Activated T-cell treated with anti-CD3 and anti-CD28 coated beads, Interleukin-2, amount 50 U/mL, for 24 hours (primary cell): ENCODE results near the gene CEACAM3.

ENCODE experiments used
- DNase-seq: peaks from one replicate; pipeline ENCODE4 v3.0.0-alpha.2; 2020
- H3K27ac Mint-ChIP-seq: 2 replicates; pipeline ENCODE4 v1.8.0; 2020; ENCODE audit warnings: mild to moderate bottlenecking, mixed read lengths
- H3K27me3 Mint-ChIP-seq: 2 replicates; pipeline ENCODE4 v1.8.0; 2020; ENCODE audit warnings: mixed read lengths
- H3K36me3 Mint-ChIP-seq: 2 replicates; pipeline ENCODE4 v1.8.0; 2020; ENCODE audit warnings: low read depth, mixed read lengths
- H3K4me1 Mint-ChIP-seq: 2 replicates; pipeline ENCODE4 v1.8.0; 2020; ENCODE audit warnings: low read depth, mixed read lengths
- H3K4me3 Mint-ChIP-seq: 2 replicates; pipeline ENCODE4 v1.8.0; 2020; ENCODE audit warnings: mild to moderate bottlenecking, moderate library complexity, mixed read lengths
- H3K9me3 Mint-ChIP-seq: 2 replicates; pipeline ENCODE4 v1.8.0; 2020; ENCODE audit warnings: mixed read lengths

Gene CEACAM3

GRCh38 chr19:41804336-41804735 is 7.9 kb downstream of the CEACAM3 start:
- no peaks in the 10 kb centered on the region for H3K9me3 Mint-ChIP-seq
- no peaks in the 10 kb centered on the region for H3K36me3 Mint-ChIP-seq
- no peaks in the 10 kb centered on the region for H3K27me3 Mint-ChIP-seq
- H3K4me3 Mint-ChIP-seq = no peak overlapping the region
- no peak for DNase-seq
- H3K4me1 Mint-ChIP-seq = peaks cover 38% of the 10 kb centered on the region
- H3K27ac Mint-ChIP-seq = peak overlapping the region; percentile 64

GRCh38 chr19:41807176-41807575 is 10.8 kb downstream of the CEACAM3 start:
- H3K4me1 Mint-ChIP-seq = peaks cover 27% of the 10 kb centered on the region
- H3K9me3 Mint-ChIP-seq = no peaks in the 10 kb centered on the region
- H3K27me3 Mint-ChIP-seq = peaks cover 7% of the 10 kb centered on the region
- no peak for DNase-seq
- H3K36me3 Mint-ChIP-seq = no peaks in the 10 kb centered on the region
- no peak overlapping the region for H3K27ac Mint-ChIP-seq
- H3K4me3 Mint-ChIP-seq = no peak overlapping the region

GRCh38 chr19:41808663-41809566 is 12.5 kb downstream of the CEACAM3 start:
- Mint-ChIP-seq H3K27me3 (peaks cover 7% of the 10 kb centered on the region), H3K4me1 (peaks cover 16% of the 10 kb centered on the region), H3K36me3 (no peaks in the 10 kb centered on the region), H3K27ac (no peak overlapping the region), H3K9me3 (no peaks in the 10 kb centered on the region), H3K4me3 (no peak overlapping the region)
- no peak for DNase-seq

GRCh38 chr19:41810301-41810700 is 13.9 kb downstream of the CEACAM3 start:
- DNase-seq = no peak
- H3K27ac Mint-ChIP-seq = no peak overlapping the region
- H3K4me1 Mint-ChIP-seq = peaks cover 11% of the 10 kb centered on the region
- no peaks in the 10 kb centered on the region for H3K36me3 Mint-ChIP-seq
- no peak overlapping the region for H3K4me3 Mint-ChIP-seq
- no peaks in the 10 kb centered on the region for H3K9me3 Mint-ChIP-seq
- peaks cover 7% of the 10 kb centered on the region for H3K27me3 Mint-ChIP-seq

- H3K4me3 Mint-ChIP-seq = no peak overlapping the region
- no peaks in the 10 kb centered on the region for H3K36me3 Mint-ChIP-seq
- no peak for DNase-seq
- no peak overlapping the region for H3K27ac Mint-ChIP-seq
- H3K4me1 Mint-ChIP-seq = peaks cover 6% of the 10 kb centered on the region
- peaks cover 7% of the 10 kb centered on the region for H3K27me3 Mint-ChIP-seq
- no peaks in the 10 kb centered on the region for H3K9me3 Mint-ChIP-seq
Measured at GRCh38 chr19:41811036-41811435, 14.6 kb downstream of the CEACAM3 start.

GRCh38 chr19:41811981-41812380 is 15.6 kb downstream of the CEACAM3 start:
- no peak for DNase-seq
- Mint-ChIP-seq H3K36me3 (no peaks in the 10 kb centered on the region), H3K27me3 (peaks cover 7% of the 10 kb centered on the region), H3K4me1 (peaks cover 6% of the 10 kb centered on the region), H3K27ac (no peak overlapping the region), H3K4me3 (no peak overlapping the region), H3K9me3 (no peaks in the 10 kb centered on the region)

GRCh38 chr19:41813911-41814310 is 17.5 kb downstream of the CEACAM3 start:
- no peak overlapping the region for H3K27ac Mint-ChIP-seq
- H3K9me3 Mint-ChIP-seq = no peaks in the 10 kb centered on the region
- no peaks in the 10 kb centered on the region for H3K36me3 Mint-ChIP-seq
- H3K4me3 Mint-ChIP-seq = no peak overlapping the region
- H3K27me3 Mint-ChIP-seq = peaks cover 7% of the 10 kb centered on the region
- H3K4me1 Mint-ChIP-seq = peaks cover 6% of the 10 kb centered on the region
- no peak for DNase-seq

GRCh38 chr19:41815301-41815700 is 18.9 kb downstream of the CEACAM3 start:
- H3K9me3 Mint-ChIP-seq = no peaks in the 10 kb centered on the region
- no peak overlapping the region for H3K27ac Mint-ChIP-seq
- no peak overlapping the region for H3K4me3 Mint-ChIP-seq
- peaks cover under 1% of the 10 kb centered on the region for H3K27me3 Mint-ChIP-seq
- DNase-seq = no peak
- no peaks in the 10 kb centered on the region for H3K36me3 Mint-ChIP-seq
- H3K4me1 Mint-ChIP-seq = peaks cover 6% of the 10 kb centered on the region

- H3K4me3 Mint-ChIP-seq = no peak overlapping the region
- no peak overlapping the region for H3K27ac Mint-ChIP-seq
- DNase-seq = no peak
- no peaks in the 10 kb centered on the region for H3K36me3 Mint-ChIP-seq
- H3K9me3 Mint-ChIP-seq = no peaks in the 10 kb centered on the region
- peaks cover 13% of the 10 kb centered on the region for H3K27me3 Mint-ChIP-seq
- peaks cover 9% of the 10 kb centered on the region for H3K4me1 Mint-ChIP-seq
Measured at GRCh38 chr19:41816761-41817160, 20.4 kb downstream of the CEACAM3 start.

GRCh38 chr19:41821003-41821735 is 24.8 kb downstream of the CEACAM3 start:
- Mint-ChIP-seq H3K4me3 (no peak overlapping the region), H3K36me3 (no peaks in the 10 kb centered on the region), H3K27me3 (peaks cover 20% of the 10 kb centered on the region), H3K9me3 (no peaks in the 10 kb centered on the region), H3K27ac (no peak overlapping the region), H3K4me1 (peaks cover 3% of the 10 kb centered on the region)
- DNase-seq = peak; percentile 56

GRCh38 chr19:41837981-41838708 is 41.8 kb downstream of the CEACAM3 start:
- Mint-ChIP-seq H3K36me3 (no peaks in the 10 kb centered on the region), H3K4me3 (no peak overlapping the region), H3K27me3 (peaks cover 31% of the 10 kb centered on the region), H3K27ac (no peak overlapping the region), H3K9me3 (no peaks in the 10 kb centered on the region), H3K4me1 (no peaks in the 10 kb centered on the region)
- no peak for DNase-seq

GRCh38 chr19:41839211-41839610 is 42.8 kb downstream of the CEACAM3 start:
- DNase-seq = no peak
- H3K36me3 Mint-ChIP-seq = no peaks in the 10 kb centered on the region
- H3K9me3 Mint-ChIP-seq = no peaks in the 10 kb centered on the region
- no peaks in the 10 kb centered on the region for H3K4me1 Mint-ChIP-seq
- H3K27me3 Mint-ChIP-seq = peaks cover 31% of the 10 kb centered on the region
- H3K4me3 Mint-ChIP-seq = no peak overlapping the region
- H3K27ac Mint-ChIP-seq = no peak overlapping the region

GRCh38 chr19:41843371-41843770 is 47.0 kb downstream of the CEACAM3 start:
- Mint-ChIP-seq H3K27me3 (peaks cover 8% of the 10 kb centered on the region), H3K36me3 (no peaks in the 10 kb centered on the region), H3K4me1 (no peaks in the 10 kb centered on the region), H3K27ac (no peak overlapping the region), H3K9me3 (no peaks in the 10 kb centered on the region), H3K4me3 (no peak overlapping the region)
- DNase-seq = no peak

- H3K27me3 Mint-ChIP-seq = no peaks in the 10 kb centered on the region
- DNase-seq = no peak
- H3K9me3 Mint-ChIP-seq = no peaks in the 10 kb centered on the region
- no peak within 1 kb of the TSS for H3K27ac Mint-ChIP-seq
- no peaks in the 10 kb centered on the region for H3K36me3 Mint-ChIP-seq
- H3K4me1 Mint-ChIP-seq = no peaks in the 10 kb centered on the region
- H3K4me3 Mint-ChIP-seq = no peak within 1 kb of the TSS
Measured at GRCh38 chr19:41844601-41845000, 48.2 kb downstream of the CEACAM3 start, which contains the start of gene LYPD4. TSS of gene LYPD4 (minus strand) at chr19:41844683. CDS start at chr19:41839285, 5,398 bp downstream.

- Mint-ChIP-seq H3K36me3 (no peaks in the 10 kb centered on the region), H3K4me3 (no peak within 1 kb of the TSS), H3K9me3 (no peaks in the 10 kb centered on the region), H3K4me1 (no peaks in the 10 kb centered on the region), H3K27ac (no peak within 1 kb of the TSS), H3K27me3 (no peaks in the 10 kb centered on the region)
- no peak for DNase-seq
Measured at GRCh38 chr19:41845001-41845050, 48.4 kb downstream of the CEACAM3 start, which contains the start of gene DMRTC2. TSS of gene DMRTC2 (plus strand) at chr19:41845042. CDS start at chr19:41847429, 2,387 bp downstream.
